ENCODE results near the gene EML6.

DNA sequence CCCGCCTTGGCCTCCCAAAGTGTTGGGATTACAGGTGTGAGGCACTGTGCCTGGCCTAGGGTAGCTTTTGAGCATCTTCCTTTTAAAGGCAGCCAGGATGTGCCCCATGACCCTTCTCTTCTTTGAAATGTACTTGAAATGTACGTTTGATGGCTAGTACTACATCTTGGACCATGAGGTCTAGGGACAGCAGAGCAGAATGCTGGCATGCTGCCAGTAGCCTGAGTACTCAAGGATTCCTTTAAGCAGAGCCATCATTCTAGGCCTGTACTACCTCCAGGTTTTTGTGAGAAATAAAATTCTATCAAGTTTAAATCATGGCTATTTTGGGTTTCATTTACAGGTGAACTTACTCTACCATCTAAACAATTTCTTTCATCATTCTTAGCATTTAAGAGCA lies 2.9 kb upstream of the EML6 start:
- TF ChIP-seq POLR2A (IDR thresholded peaks at IDR 0.05; ENCODE audit: low read length) = no peak
- TF ChIP-seq, protein P1, sequence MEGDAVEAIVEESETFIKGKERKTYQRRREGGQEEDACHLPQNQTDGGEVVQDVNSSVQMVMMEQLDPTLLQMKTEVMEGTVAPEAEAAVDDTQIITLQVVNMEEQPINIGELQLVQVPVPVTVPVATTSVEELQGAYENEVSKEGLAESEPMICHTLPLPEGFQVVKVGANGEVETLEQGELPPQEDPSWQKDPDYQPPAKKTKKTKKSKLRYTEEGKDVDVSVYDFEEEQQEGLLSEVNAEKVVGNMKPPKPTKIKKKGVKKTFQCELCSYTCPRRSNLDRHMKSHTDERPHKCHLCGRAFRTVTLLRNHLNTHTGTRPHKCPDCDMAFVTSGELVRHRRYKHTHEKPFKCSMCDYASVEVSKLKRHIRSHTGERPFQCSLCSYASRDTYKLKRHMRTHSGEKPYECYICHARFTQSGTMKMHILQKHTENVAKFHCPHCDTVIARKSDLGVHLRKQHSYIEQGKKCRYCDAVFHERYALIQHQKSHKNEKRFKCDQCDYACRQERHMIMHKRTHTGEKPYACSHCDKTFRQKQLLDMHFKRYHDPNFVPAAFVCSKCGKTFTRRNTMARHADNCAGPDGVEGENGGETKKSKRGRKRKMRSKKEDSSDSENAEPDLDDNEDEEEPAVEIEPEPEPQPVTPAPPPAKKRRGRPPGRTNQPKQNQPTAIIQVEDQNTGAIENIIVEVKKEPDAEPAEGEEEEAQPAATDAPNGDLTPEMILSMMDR (IDR thresholded peaks at IDR 0.05) = no peak
- TF ChIP-seq EP300 (IDR thresholded peaks at IDR 0.05) = no peak
- TF ChIP-seq RFX5 (IDR thresholded peaks at IDR 0.05) = no peak
- TF ChIP-seq MAFK (IDR thresholded peaks at IDR 0.05; ENCODE audit: partially characterized antibody) = no peak
- TF ChIP-seq, protein P2, sequence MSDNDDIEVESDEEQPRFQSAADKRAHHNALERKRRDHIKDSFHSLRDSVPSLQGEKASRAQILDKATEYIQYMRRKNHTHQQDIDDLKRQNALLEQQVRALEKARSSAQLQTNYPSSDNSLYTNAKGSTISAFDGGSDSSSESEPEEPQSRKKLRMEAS (IDR thresholded peaks at IDR 0.05) = no peak
- TF ChIP-seq RAD21 (conservative IDR thresholded peaks at IDR 0.05 in 1 of 2, IDR thresholded peaks at IDR 0.05 in 1 of 2) = no peak
- TF ChIP-seq CEBPB (IDR thresholded peaks at IDR 0.05) = no peak

Data from A549 (cell line).